ENCODE measurements around the gene ASTN1. TPM values are rescaled to one million over a fixed set of nuclear protein-coding genes. Genes with fewer than 3 reads are reported as not detected.

Gene ASTN1
- total and polyA plus RNA-seq, 2 experiments from 2014 or later: 9.3 to 34.2 TPM

DNA sequence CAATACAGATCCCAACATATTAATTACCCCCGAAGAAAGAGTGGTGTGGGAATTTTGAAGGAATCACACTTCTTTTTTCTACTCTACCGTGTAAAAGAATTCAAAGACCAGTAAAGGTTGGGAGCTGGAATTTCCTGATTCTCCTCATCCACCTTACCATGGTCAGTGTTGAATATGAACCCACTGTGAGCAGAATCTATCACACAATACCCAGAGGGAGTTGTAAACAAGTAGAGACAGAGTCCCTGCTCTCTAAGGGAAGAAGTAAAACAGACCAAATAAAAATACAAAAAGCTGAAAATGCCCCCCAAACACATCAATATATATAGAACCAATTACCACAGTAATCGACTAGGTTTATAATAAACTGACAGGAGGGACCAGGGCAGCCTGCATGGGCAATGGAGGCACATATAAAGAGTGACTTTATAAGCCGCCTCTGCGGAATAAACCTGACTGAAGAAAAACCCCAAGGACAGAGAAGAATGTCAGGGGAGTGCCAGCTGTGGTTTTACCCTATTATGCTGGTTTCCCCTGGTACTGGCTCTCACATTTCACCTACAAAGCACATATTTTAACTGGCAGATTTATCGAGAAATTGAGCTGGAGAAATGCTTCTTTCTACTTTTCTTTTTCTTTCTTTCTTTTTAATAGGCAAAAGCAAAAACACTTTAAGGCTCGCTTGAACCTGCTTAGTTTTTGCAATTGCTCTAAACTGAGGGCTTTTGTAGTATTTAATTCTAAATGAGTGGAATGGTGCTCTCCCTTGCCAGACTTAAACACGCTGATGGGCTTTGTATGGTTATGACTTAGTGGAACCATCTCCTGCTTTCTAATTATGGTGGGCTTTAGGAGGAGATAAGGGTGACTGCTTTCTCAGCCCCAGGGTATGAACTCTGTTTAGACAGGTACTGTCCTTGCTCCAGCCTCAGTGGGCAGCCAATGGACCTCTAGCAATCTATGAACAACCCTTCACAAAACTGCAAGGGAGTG lies 244.8 kb downstream of the ASTN1 start:
- H3K27me3 ChIP-seq: no peaks in the 10 kb centered on the region
- H3K9me3 ChIP-seq (ENCODE audit: low read depth): no peaks in the 10 kb centered on the region
- TF ChIP-seq, protein P1, sequence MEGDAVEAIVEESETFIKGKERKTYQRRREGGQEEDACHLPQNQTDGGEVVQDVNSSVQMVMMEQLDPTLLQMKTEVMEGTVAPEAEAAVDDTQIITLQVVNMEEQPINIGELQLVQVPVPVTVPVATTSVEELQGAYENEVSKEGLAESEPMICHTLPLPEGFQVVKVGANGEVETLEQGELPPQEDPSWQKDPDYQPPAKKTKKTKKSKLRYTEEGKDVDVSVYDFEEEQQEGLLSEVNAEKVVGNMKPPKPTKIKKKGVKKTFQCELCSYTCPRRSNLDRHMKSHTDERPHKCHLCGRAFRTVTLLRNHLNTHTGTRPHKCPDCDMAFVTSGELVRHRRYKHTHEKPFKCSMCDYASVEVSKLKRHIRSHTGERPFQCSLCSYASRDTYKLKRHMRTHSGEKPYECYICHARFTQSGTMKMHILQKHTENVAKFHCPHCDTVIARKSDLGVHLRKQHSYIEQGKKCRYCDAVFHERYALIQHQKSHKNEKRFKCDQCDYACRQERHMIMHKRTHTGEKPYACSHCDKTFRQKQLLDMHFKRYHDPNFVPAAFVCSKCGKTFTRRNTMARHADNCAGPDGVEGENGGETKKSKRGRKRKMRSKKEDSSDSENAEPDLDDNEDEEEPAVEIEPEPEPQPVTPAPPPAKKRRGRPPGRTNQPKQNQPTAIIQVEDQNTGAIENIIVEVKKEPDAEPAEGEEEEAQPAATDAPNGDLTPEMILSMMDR (IDR thresholded peaks at IDR 0.05; ENCODE audit: low read depth, low read length): no peak
- no peaks in the 10 kb centered on the region for H3K36me3 ChIP-seq
- H3K4me1 ChIP-seq (ENCODE audit: low read depth): no peaks in the 10 kb centered on the region
- H3K27ac ChIP-seq: no peak overlapping the region
- no peak overlapping the region for H3K4me3 ChIP-seq
- no peak for DNase-seq (ENCODE audit: low read depth in 1 of 2, low spot score in 1 of 2)

DNA sequence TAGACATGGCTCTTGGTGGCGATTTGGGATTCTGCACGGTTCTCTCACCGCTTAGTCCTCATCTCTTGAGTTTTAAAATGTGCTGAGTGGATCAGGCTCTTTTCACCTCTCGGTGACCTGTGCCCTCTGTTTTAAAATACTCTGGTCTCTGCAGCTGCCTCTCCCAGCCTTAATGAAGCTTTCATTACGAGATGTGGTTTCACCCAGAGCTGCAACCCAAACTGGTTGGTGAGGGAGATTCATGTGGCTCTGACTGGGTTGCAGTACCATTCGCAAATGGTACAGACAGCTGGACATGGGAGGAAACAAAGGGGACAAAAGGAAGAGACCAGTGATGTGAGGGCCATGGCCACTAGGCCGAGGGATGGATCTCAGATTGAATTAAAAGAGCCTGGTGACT lies 258.9 kb downstream of the ASTN1 start:
- TF ChIP-seq, protein P1 (IDR thresholded peaks at IDR 0.05; ENCODE audit: low read depth, low read length): no peak
- Histone ChIP-seq H3K27me3 (no peaks in the 10 kb centered on the region), H3K9me3 (ENCODE audit: low read depth) (no peaks in the 10 kb centered on the region), H3K4me1 (ENCODE audit: low read depth) (peaks cover 32% of the 10 kb centered on the region), H3K27ac (no peak overlapping the region), H3K4me3 (no peak overlapping the region), H3K36me3 (no peaks in the 10 kb centered on the region)
- DNase-seq (ENCODE audit: low read depth in 1 of 2, low spot score in 1 of 2): no peak

DNA sequence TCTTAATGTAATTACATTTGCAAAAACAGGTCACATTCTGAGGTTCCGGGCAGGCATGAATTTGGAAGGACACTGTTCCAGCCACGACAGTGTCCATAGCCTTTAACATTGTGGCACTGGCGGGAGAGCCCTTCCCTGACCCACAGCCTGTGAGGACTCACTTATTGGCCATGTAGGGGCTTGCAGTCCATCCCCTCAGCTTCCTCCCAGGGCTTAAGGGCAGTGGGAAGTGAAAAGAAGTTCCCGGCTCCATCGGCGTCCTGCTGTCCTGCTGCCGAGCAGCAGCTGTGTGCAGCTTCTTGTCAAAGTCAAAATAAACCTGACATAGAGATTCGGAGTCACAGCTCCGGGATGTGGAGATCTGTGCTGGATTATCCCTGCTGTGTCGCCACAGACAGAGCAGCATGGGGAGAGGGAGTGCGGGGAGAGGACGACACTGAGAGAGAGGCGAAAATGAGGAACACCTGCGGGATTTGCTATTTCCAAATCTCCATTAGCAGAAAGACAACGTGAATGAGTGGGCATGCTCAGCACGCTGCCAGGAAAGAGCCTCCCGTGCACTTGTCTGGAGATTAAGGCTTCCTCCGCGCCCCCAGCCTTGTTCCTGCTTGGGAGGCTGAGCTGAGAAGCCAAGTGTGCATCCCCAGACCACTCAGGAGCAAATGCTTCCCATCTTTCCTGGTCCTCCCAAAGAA lies 260.3 kb downstream of the ASTN1 start:
- no peaks in the 10 kb centered on the region for H3K9me3 ChIP-seq (ENCODE audit: low read depth)
- peaks cover 32% of the 10 kb centered on the region for H3K4me1 ChIP-seq (ENCODE audit: low read depth)
- H3K36me3 ChIP-seq: no peaks in the 10 kb centered on the region
- H3K27me3 ChIP-seq: no peaks in the 10 kb centered on the region
- H3K4me3 ChIP-seq: no peak overlapping the region
- H3K27ac ChIP-seq: no peak overlapping the region
- TF ChIP-seq, protein P1 (IDR thresholded peaks at IDR 0.05; ENCODE audit: low read depth, low read length): no peak
- DNase-seq (ENCODE audit: low read depth in 1 of 2, low spot score in 1 of 2): no peak

DNA sequence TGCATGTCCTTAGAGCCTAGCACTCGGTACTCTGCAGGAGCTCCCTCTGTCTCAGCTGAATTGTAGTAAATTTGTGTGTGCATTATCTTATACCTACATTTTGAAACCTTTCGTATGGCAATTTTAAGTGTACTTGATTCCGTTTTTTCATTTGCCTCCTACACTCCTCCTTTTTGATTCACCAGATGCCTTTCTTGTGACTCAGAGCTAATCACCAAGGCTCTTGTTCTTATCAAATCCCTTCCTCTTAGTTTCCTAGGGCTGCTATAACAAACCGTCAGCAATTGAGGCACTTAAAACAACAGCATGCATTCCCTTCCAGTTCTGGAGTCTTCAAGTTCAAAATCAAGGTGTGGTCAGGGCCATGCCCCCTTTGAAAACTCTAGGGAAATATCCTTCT lies 261.0 kb downstream of the ASTN1 start:
- Histone ChIP-seq H3K4me1 (ENCODE audit: low read depth) (peaks cover 32% of the 10 kb centered on the region), H3K27ac (no peak overlapping the region), H3K9me3 (ENCODE audit: low read depth) (no peaks in the 10 kb centered on the region), H3K36me3 (no peaks in the 10 kb centered on the region), H3K27me3 (no peaks in the 10 kb centered on the region), H3K4me3 (no peak overlapping the region)
- DNase-seq (ENCODE audit: low read depth in 1 of 2, low spot score in 1 of 2): peak; percentile 34 to 69
- TF ChIP-seq, protein P1 (IDR thresholded peaks at IDR 0.05; ENCODE audit: low read depth, low read length): no peak

DNA sequence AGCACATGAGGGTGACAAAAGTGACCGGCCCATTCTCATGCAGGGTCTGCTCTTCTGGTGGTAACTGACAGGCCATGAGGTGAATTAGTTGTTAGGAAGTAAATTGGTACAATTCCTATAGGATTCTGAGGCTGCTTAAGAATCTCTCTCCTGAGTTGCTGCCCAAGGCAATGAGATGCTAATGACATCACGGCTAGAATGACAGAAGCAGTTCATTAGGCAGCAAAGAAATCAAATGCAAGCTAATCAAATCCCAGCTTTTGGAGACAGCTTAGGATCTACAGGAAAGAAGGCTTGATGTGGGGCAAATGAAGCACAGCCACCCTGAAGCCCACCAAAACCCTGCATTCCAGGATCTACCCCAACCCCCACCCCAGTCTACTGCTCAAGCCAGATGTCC lies 265.2 kb downstream of the ASTN1 start:
- no peaks in the 10 kb centered on the region for H3K36me3 ChIP-seq
- no peaks in the 10 kb centered on the region for H3K9me3 ChIP-seq (ENCODE audit: low read depth)
- TF ChIP-seq, protein P1 (IDR thresholded peaks at IDR 0.05; ENCODE audit: low read depth, low read length): no peak
- DNase-seq (ENCODE audit: low read depth in 1 of 2, low spot score in 1 of 2): no peak
- peaks cover 12% of the 10 kb centered on the region for H3K4me1 ChIP-seq (ENCODE audit: low read depth)
- H3K27ac ChIP-seq: no peak overlapping the region
- no peaks in the 10 kb centered on the region for H3K27me3 ChIP-seq
- H3K4me3 ChIP-seq: no peak overlapping the region

All from cardiac muscle cell (in vitro differentiated cells and primary cell).